Kidney capillary endothelial cell (primary cell): Measurements from ENCODE around the gene ACVR1.
A peak's percentile ranks its signal among the peaks of the same experiment; 100 is the strongest.
"Not testable (repeated sequence)": the region's sequence is repeated elsewhere in the genome, so short reads cannot be mapped to it uniquely, and the experiment has no call there.

Experiments
- DNase-seq: peaks from one replicate; pipeline ENCODE4 v3.0.0-alpha.2; 2018; ENCODE audit warnings: low spot score

The ACVR1 gene

GRCh38 chr2:157756447-157756846 lies 119.7 kb downstream of the ACVR1 start:
- DNase-seq: not testable (repeated sequence)

GRCh38 chr2:157751462-157752058 lies 124.6 kb downstream of the ACVR1 start:
- no peak for DNase-seq

GRCh38 chr2:157749684-157750083 lies 126.4 kb downstream of the ACVR1 start:
- DNase-seq: no peak

- DNase-seq: no peak
Measured at GRCh38 chr2:157748371-157749142, 127.6 kb downstream of the ACVR1 start.

- DNase-seq: no peak
Measured at GRCh38 chr2:157747695-157748370, 128.3 kb downstream of the ACVR1 start.

GRCh38 chr2:157747280-157747679 lies 128.8 kb downstream of the ACVR1 start:
- DNase-seq: no peak

GRCh38 chr2:157746234-157746950 lies 129.7 kb downstream of the ACVR1 start:
- no peak for DNase-seq

GRCh38 chr2:157744571-157745076 lies 131.5 kb downstream of the ACVR1 start:
- no peak for DNase-seq

- DNase-seq: no peak
Measured at GRCh38 chr2:157743051-157743450, 133.1 kb downstream of the ACVR1 start.

- no peak for DNase-seq
Measured at GRCh38 chr2:157741819-157742484, 134.2 kb downstream of the ACVR1 start.

GRCh38 chr2:157737656-157738055 lies 138.5 kb downstream of the ACVR1 start:
- no peak for DNase-seq

- DNase-seq: no peak
Measured at GRCh38 chr2:157735532-157735931, 140.6 kb downstream of the ACVR1 start.

GRCh38 chr2:157733263-157733662 lies 142.9 kb downstream of the ACVR1 start:
- no peak for DNase-seq

- no peak for DNase-seq
Measured at GRCh38 chr2:157732596-157732995, 143.5 kb downstream of the ACVR1 start.

GRCh38 chr2:157727693-157728092 lies 148.4 kb downstream of the ACVR1 start:
- DNase-seq: no peak

- DNase-seq: no peak
Measured at GRCh38 chr2:157726946-157727345, 149.2 kb downstream of the ACVR1 start.

- no peak for DNase-seq
Measured at GRCh38 chr2:157725846-157726245, 150.3 kb downstream of the ACVR1 start.

- peak; percentile 14 for DNase-seq
Measured at GRCh38 chr2:157722580-157723234, 153.4 kb downstream of the ACVR1 start.

GRCh38 chr2:157720504-157720903 lies 155.6 kb downstream of the ACVR1 start:
- no peak for DNase-seq

- DNase-seq: not testable (repeated sequence)
Measured at GRCh38 chr2:157704653-157705052, 171.5 kb downstream of the ACVR1 start.

- not testable (repeated sequence) for DNase-seq
Measured at GRCh38 chr2:157704148-157704547, 172.0 kb downstream of the ACVR1 start.
